H9 (cell line): ENCODE measurements around the gene LRIT1. TPM values are rescaled to one million over a fixed set of nuclear protein-coding genes. Genes with fewer than 3 reads are reported as not detected.

Experiments used
- DNase-seq: peaks from one replicate; pipeline ENCODE4 v3.0.0-alpha.2; 2017
- H2AFZ ChIP-seq: one replicate; pipeline ENCODE4 v1.6.1; 2013; ENCODE audit warnings: mild to moderate bottlenecking, low read length, control low read depth, moderate library complexity
- H2AK5ac ChIP-seq: 2 replicates; pipeline ENCODE4 v1.6.1; 2013; ENCODE audit warnings: low read length, control low read depth, mixed read lengths; ENCODE audit not compliant: insufficient read length
- H2BK120ac ChIP-seq: one replicate; pipeline ENCODE4 v1.6.1; 2013; ENCODE audit warnings: low read depth, mild to moderate bottlenecking, low read length, control low read depth, inconsistent platforms; ENCODE audit not compliant: poor library complexity, severe bottlenecking
- H2BK12ac ChIP-seq: 2 replicates; pipeline ENCODE4 v1.6.1; 2013; ENCODE audit warnings: low read length, control low read depth, mixed read lengths, low read depth; ENCODE audit not compliant: insufficient read length
- H2BK15ac ChIP-seq: 2 replicates; pipeline ENCODE4 v1.6.1; 2013; ENCODE audit warnings: low read depth, low read length, control low read depth
- H2BK20ac ChIP-seq: one replicate; pipeline ENCODE4 v1.6.1; 2013; ENCODE audit warnings: low read depth, mild to moderate bottlenecking, low read length, control low read depth, inconsistent platforms; ENCODE audit not compliant: poor library complexity, severe bottlenecking
- H2BK5ac ChIP-seq: 2 replicates; pipeline ENCODE4 v1.6.1; 2013; ENCODE audit warnings: low read length, control low read depth, mixed read lengths; ENCODE audit not compliant: insufficient read length
- H3K14ac ChIP-seq: 2 replicates; pipeline ENCODE4 v1.6.1; 2013; ENCODE audit warnings: low read length, control low read depth; ENCODE audit not compliant: insufficient read depth
- H3K18ac ChIP-seq: 2 replicates; pipeline ENCODE4 v1.6.1; 2013; ENCODE audit warnings: low read depth, mild to moderate bottlenecking, mixed read lengths, low read length, control low read depth; ENCODE audit not compliant: insufficient read length
- H3K23ac ChIP-seq: 2 replicates; pipeline ENCODE4 v1.6.1; 2013; ENCODE audit warnings: low read length, control low read depth, mixed read lengths, low read depth; ENCODE audit not compliant: insufficient read length
- H3K23me2 ChIP-seq: 2 replicates; pipeline ENCODE4 v1.6.1; 2013; ENCODE audit warnings: low read depth, mild to moderate bottlenecking, mixed read lengths, low read length, control low read depth; ENCODE audit not compliant: insufficient read length, poor library complexity, severe bottlenecking
- H3K27ac ChIP-seq: 2 replicates; pipeline ENCODE4 v1.5.1; 2013; ENCODE audit warnings: low read length, control low read depth, mixed read lengths, low read depth; ENCODE audit not compliant: insufficient read length
- H3K27me3 ChIP-seq: 2 replicates; pipeline ENCODE4 v1.6.1; 2013; ENCODE audit warnings: low read length, control low read depth, inconsistent platforms; ENCODE audit not compliant: insufficient read depth
- H3K4ac ChIP-seq: 2 replicates; pipeline ENCODE4 v1.6.1; 2013; ENCODE audit warnings: low read depth, mild to moderate bottlenecking, control low read depth, inconsistent platforms, low read length, moderate library complexity
- H3K4me1 ChIP-seq: 2 replicates; pipeline ENCODE4 v1.6.1; 2013; ENCODE audit warnings: low read length, control low read depth, inconsistent platforms; ENCODE audit not compliant: insufficient read depth
- H3K4me2 ChIP-seq: 2 replicates; pipeline ENCODE4 v1.6.1; 2013; ENCODE audit warnings: low read length, control low read depth, mixed read lengths; ENCODE audit not compliant: insufficient read length, insufficient read depth
- H3K56ac ChIP-seq: 2 replicates; pipeline ENCODE4 v1.6.1; 2013; ENCODE audit warnings: low read depth, mild to moderate bottlenecking, mixed read lengths, low read length, control low read depth; ENCODE audit not compliant: insufficient read length
- H3K79me1 ChIP-seq: 2 replicates; pipeline ENCODE4 v1.6.1; 2013; ENCODE audit warnings: low read depth, mild to moderate bottlenecking, moderate library complexity, low read length, control low read depth, inconsistent platforms; ENCODE audit not compliant: insufficient read depth, poor library complexity, severe bottlenecking
- H3K79me2 ChIP-seq: 2 replicates; pipeline ENCODE4 v1.6.1; 2013; ENCODE audit warnings: low read length, control low read depth, inconsistent platforms; ENCODE audit not compliant: insufficient read depth
- H3K9ac ChIP-seq: 2 replicates; pipeline ENCODE4 v1.6.1; 2013; ENCODE audit warnings: low read length, control low read depth, mixed read lengths; ENCODE audit not compliant: insufficient read length; ENCODE audit errors: extremely low read depth
- H3K9me3 ChIP-seq: one replicate; pipeline ENCODE4 v1.6.1; 2013; ENCODE audit warnings: low read depth, low read length, inconsistent platforms; ENCODE audit not compliant: control insufficient read depth
- H3T11ph ChIP-seq: one replicate; pipeline ENCODE4 v1.6.1; 2013; ENCODE audit warnings: mild to moderate bottlenecking, low read length, control low read depth, inconsistent platforms
- H4K20me1 ChIP-seq: one replicate; pipeline ENCODE4 v1.6.1; 2013; ENCODE audit not compliant: control insufficient read depth, insufficient read length, insufficient read depth
- H4K5ac ChIP-seq: 2 replicates; pipeline ENCODE4 v1.6.1; 2013; ENCODE audit warnings: low read depth, mild to moderate bottlenecking, mixed read lengths, low read length, control low read depth; ENCODE audit not compliant: insufficient read length
- H4K8ac ChIP-seq: replicated peaks from 2 replicates; pipeline ENCODE4 v1.6.1; 2013; ENCODE audit warnings: low read length, control low read depth, mixed read lengths, low read depth; ENCODE audit not compliant: insufficient read length
- H4K91ac ChIP-seq: 2 replicates; pipeline ENCODE4 v1.6.1; 2013; ENCODE audit warnings: low read depth, mild to moderate bottlenecking, moderate library complexity, mixed read lengths, low read length, control low read depth; ENCODE audit not compliant: insufficient read length
- H3K27ac Mint-ChIP-seq, 3 experiments: 2 replicates in 2 of 3; 3 replicates in 1 of 3; pipeline ENCODE4 v1.8.0; 2020 to 2021; ENCODE audit warnings: mixed read lengths in 3 of 3, mild to moderate bottlenecking in 1 of 3, moderate library complexity in 1 of 3
- H3K27me3 Mint-ChIP-seq: 2 replicates; pipeline ENCODE4 v1.8.0; 2021; ENCODE audit warnings: low read depth, mild to moderate bottlenecking, moderate library complexity, mixed read lengths
- H3K36me3 Mint-ChIP-seq, 3 experiments: 2 replicates in 2 of 3; 3 replicates in 1 of 3; pipeline ENCODE4 v1.8.0; 2020 to 2021; ENCODE audit warnings: low read depth in 3 of 3, mixed read lengths in 3 of 3; ENCODE audit not compliant: insufficient read depth in 1 of 3
- H3K4me1 Mint-ChIP-seq, 2 experiments: 2 replicates each; pipeline ENCODE4 v1.8.0; 2020; ENCODE audit warnings: mixed read lengths in 2 of 2
- H3K4me3 Mint-ChIP-seq, 2 experiments: 2 replicates in 1 of 2; 3 replicates in 1 of 2; pipeline ENCODE4 v1.8.0; 2020 to 2021; ENCODE audit warnings: mild to moderate bottlenecking in 2 of 2, mixed read lengths in 2 of 2, moderate library complexity in 1 of 2
- H3K9me3 Mint-ChIP-seq, 2 experiments: 2 replicates in 1 of 2; 3 replicates in 1 of 2; pipeline ENCODE4 v1.8.0; 2020; ENCODE audit warnings: mild to moderate bottlenecking in 2 of 2, mixed read lengths in 2 of 2, moderate library complexity in 1 of 2
- CTCF ChIP-seq: fragments of 200-600 bp; sonication (generic); conservative IDR thresholded peaks from 3 replicates; pipeline ENCODE4 v1.8.0; 2021; ENCODE audit warnings: antibody characterized with exemption, mild to moderate bottlenecking
- WGBS: extraction: QIAGEN DNeasy Blood & Tissue Kit; methylation state at CpG from one replicate; pipeline ENCODE4 v1.1.7; 2013; ENCODE audit warnings: missing lambda C conversion rate, low lambda C conversion rate, mixed read lengths; ENCODE audit not compliant: insufficient read length; ENCODE audit errors: extremely low coverage; 5-methylcytosine and 5-hydroxymethylcytosine counted together
- total RNA-seq: library from RNA; stranded (reverse); gene quantifications from 2 replicates; pipeline ENCODE4 v1.2.1, GENCODE V29; 2021

Gene LRIT1
- total RNA-seq, 1 experiment from 2014 or later = not detected

DNA sequence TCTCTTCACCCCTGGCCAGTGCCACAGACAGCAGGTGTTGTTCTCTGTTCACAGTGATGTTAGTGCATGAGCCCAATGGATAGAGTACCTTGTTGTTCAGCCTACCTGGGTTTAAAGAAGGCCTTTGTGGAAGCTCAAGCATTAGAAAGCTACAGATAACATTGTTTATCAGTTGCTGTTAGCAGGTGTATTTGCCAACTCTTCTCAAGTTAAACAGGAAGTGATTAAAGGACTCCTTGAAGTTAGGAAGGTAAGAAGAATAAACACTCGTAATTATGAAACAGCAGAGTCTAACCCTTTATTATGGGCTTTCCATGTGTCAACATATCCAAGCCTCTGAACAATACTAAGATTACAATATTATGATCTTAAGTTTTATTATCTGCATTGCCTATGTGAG lies 29.4 kb upstream of the LRIT1 start:
- Histone ChIP-seq H3K23me2 (no peaks in the 10 kb centered on the region), H4K91ac (no peak overlapping the region), H3K79me1 (no peaks in the 10 kb centered on the region), H4K20me1 (no peaks in the 10 kb centered on the region), H2AK5ac (no peak overlapping the region), H2BK20ac (no peak overlapping the region), H3K9me3 (no peaks in the 10 kb centered on the region), H3K56ac (no peak overlapping the region), H3K4me1 (no peaks in the 10 kb centered on the region; the same call in 1 of the 2 replicates), H3K4me2 (no peak overlapping the region), H3K18ac (no peak overlapping the region), H2BK12ac (no peak overlapping the region), H2BK120ac (no peak overlapping the region), H3K9ac (no peak overlapping the region), H2AFZ (no peak overlapping the region), H2BK5ac (no peak overlapping the region), H3K14ac (no peak overlapping the region), H3K23ac (no peak overlapping the region), H3K4ac (no peak overlapping the region), H3T11ph (no peak overlapping the region), H3K27me3 (no peaks in the 10 kb centered on the region), H2BK15ac (no peak overlapping the region), H3K79me2 (no peaks in the 10 kb centered on the region), H4K8ac (no peak overlapping the region), H3K27ac (no peak overlapping the region), H4K5ac (no peak overlapping the region)
- DNase-seq = no peak
- Mint-ChIP-seq H3K27ac (no peak overlapping the region), H3K4me1 (peaks cover 7% of the 10 kb centered on the region in 2 experiments), H3K4me3 (no peak overlapping the region), H3K36me3 (no peaks in the 10 kb centered on the region), H3K9me3 (no peaks in the 10 kb centered on the region), H3K27me3 (peaks cover 3% of the 10 kb centered on the region; the same call in 1 of the 2 replicates)
- no peak for TF ChIP-seq CTCF
- no CpG with 5 or more reads among the region's 1 CpG for WGBS
